ENCODE results near the gene CXXC5. TPM values are rescaled to one million over a fixed set of nuclear protein-coding genes. Genes with fewer than 3 reads are reported as not detected.

Gene CXXC5
- total RNA-seq, 2 donors from 2014 or later: 58.5 to 62.5 TPM

- ATAC-seq (ENCODE audit: insufficient number of reproducible peaks, low FRiP score, low read depth): no peak
- Histone ChIP-seq H3K27ac (peak overlapping the region; percentile 83 to 99), H3K36me3 (no peaks in the 10 kb centered on the region), H3K4me1 (ENCODE audit: control insufficient read depth in 1 of 2, low read depth in 2 of 2) (peaks cover 45 to 64% of the 10 kb centered on the region in 2 donors), H3K27me3 (replicated peaks; ENCODE audit: insufficient read depth) (no peaks in the 10 kb centered on the region), H3K4me3 (peak overlapping the region; percentile 90), H3K9me3 (no peaks in the 10 kb centered on the region)
- peak; percentile 52 for TF ChIP-seq CTCF (IDR thresholded peaks at IDR 0.05)
- DNase-seq (ENCODE audit: low spot score): no peak
These were observed 2.0 kb downstream of the CXXC5 start for GRCh38 chr5:139650031-139650688.

GRCh38 chr5:139650689-139651042 is 2.5 kb downstream of the CXXC5 start:
- no peaks in the 10 kb centered on the region for H3K36me3 ChIP-seq
- DNase-seq (ENCODE audit: low spot score) (no peak), ATAC-seq (ENCODE audit: insufficient number of reproducible peaks, low FRiP score, low read depth) (no peak)
- TF ChIP-seq CTCF (IDR thresholded peaks at IDR 0.05): peak; percentile 2
- peak overlapping the region; percentile 83 to 99 for H3K27ac ChIP-seq
- H3K4me1 ChIP-seq (ENCODE audit: control insufficient read depth in 1 of 2, low read depth in 2 of 2): peaks cover 50 to 69% of the 10 kb centered on the region in 2 donors
- H3K27me3 ChIP-seq (replicated peaks; ENCODE audit: insufficient read depth): no peaks in the 10 kb centered on the region
- H3K9me3 ChIP-seq: no peaks in the 10 kb centered on the region
- peak overlapping the region; percentile 90 for H3K4me3 ChIP-seq

GRCh38 chr5:139651043-139651834 is 3.1 kb downstream of the CXXC5 start:
- no peak for ATAC-seq (ENCODE audit: insufficient number of reproducible peaks, low FRiP score, low read depth)
- DNase-seq (ENCODE audit: low spot score): no peak

GRCh38 chr5:139651853-139652787 is 4.0 kb downstream of the CXXC5 start:
- Histone ChIP-seq H3K27me3 (replicated peaks; ENCODE audit: insufficient read depth) (no peaks in the 10 kb centered on the region), H3K4me1 (ENCODE audit: control insufficient read depth in 1 of 2, low read depth in 2 of 2) (peaks cover 62 to 81% of the 10 kb centered on the region in 2 donors), H3K27ac (peak overlapping the region; percentile 95 to 99), H3K36me3 (no peaks in the 10 kb centered on the region), H3K9me3 (no peaks in the 10 kb centered on the region), H3K4me3 (peak overlapping the region; percentile 90)
- ATAC-seq (ENCODE audit: insufficient number of reproducible peaks, low FRiP score, low read depth): peak; percentile 21
- no peak for DNase-seq (ENCODE audit: low spot score)
- TF ChIP-seq CTCF (IDR thresholded peaks at IDR 0.05): no peak

More at GRCh38 chr5:139651043-139651834, 3.1 kb downstream of the CXXC5 start:
- Histone ChIP-seq H3K27me3 (replicated peaks; ENCODE audit: insufficient read depth) (no peaks in the 10 kb centered on the region), H3K4me1 (ENCODE audit: control insufficient read depth in 1 of 2, low read depth in 2 of 2) (peaks cover 54 to 74% of the 10 kb centered on the region in 2 donors), H3K4me3 (peak overlapping the region; percentile 90), H3K9me3 (no peaks in the 10 kb centered on the region), H3K36me3 (no peaks in the 10 kb centered on the region), H3K27ac (peak overlapping the region; percentile 95 to 99)
- no peak for TF ChIP-seq CTCF (IDR thresholded peaks at IDR 0.05)

Data from thoracic aorta (tissue), 2 donors.